HUES64 (cell line): ENCODE measurements around the gene TXNRD1.

Experiments used
- H3K27ac ChIP-seq: 2 replicates; pipeline ENCODE4 v1.7.0; 2013; ENCODE audit warnings: low read depth, low read length, inconsistent platforms
- H3K27me3 ChIP-seq: 2 replicates; pipeline ENCODE4 v1.6.1; 2013; ENCODE audit warnings: mild to moderate bottlenecking, low read length; ENCODE audit not compliant: insufficient read depth
- H3K36me3 ChIP-seq: 2 replicates; pipeline ENCODE4 v1.6.1; 2013; ENCODE audit warnings: mild to moderate bottlenecking, low read length; ENCODE audit not compliant: insufficient read depth
- H3K4me1 ChIP-seq: 2 replicates; pipeline ENCODE4 v1.6.1; 2013; ENCODE audit warnings: mild to moderate bottlenecking, low read length, moderate library complexity; ENCODE audit not compliant: insufficient read depth
- H3K4me3 ChIP-seq: 2 replicates; pipeline ENCODE4 v1.5.1; 2013; ENCODE audit warnings: mild to moderate bottlenecking, low read length, moderate library complexity
- H3K9ac ChIP-seq: 2 replicates; pipeline ENCODE4 v1.6.1; 2013; ENCODE audit warnings: mild to moderate bottlenecking, low read depth, low read length
- H3K9me3 ChIP-seq: 2 replicates; pipeline ENCODE4 v1.6.1; 2013; ENCODE audit warnings: low read depth, low read length; ENCODE audit not compliant: insufficient read depth
- WGBS: fragments of 150-250, 120-280 bp; methylation state at CpG from one replicate; pipeline ENCODE4 v1.1.7; 2013; ENCODE audit warnings: missing lambda C conversion rate; 5-methylcytosine and 5-hydroxymethylcytosine counted together

The TXNRD1 gene

DNA sequence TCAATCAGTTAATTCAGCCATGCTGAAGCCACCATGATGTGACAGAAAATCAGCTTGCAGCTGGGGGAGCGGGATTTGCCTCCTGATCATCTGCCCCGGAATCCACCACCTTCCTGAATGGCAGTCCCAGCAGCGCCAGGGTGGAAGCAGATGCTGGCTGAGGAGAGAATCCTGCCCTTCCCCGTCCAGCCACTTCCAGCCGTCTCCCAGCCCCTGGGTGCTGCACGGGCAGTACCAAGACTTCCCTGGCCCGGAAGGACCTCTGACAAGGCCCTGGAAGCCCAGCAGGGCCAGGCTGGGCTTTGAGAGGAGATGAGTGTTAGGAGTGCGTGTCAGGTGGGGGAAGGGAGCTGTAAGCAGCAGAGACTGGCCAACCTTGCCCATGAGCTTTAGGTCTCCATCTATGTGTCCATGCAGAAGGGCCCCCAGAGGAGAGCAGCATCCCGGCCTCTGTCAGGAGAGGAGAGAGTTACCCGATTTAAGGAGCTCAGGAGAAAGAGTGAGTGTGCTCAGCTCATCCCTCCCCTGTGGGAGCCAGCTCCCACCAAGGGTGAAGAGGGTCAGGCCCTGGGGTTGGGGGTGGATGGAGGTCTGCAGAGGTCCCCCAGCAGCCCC lies 157.2 kb downstream of the TXNRD1 start:
- H3K9ac ChIP-seq, result no peak overlapping the region
- no peaks in the 10 kb centered on the region for H3K36me3 ChIP-seq
- no peak overlapping the region for H3K27ac ChIP-seq

GRCh38 chr12:104374071-104374470 lies 158.5 kb downstream of the TXNRD1 start:
- no peak overlapping the region for H3K4me3 ChIP-seq
- H3K4me1 ChIP-seq, result peaks cover 9% of the 10 kb centered on the region
- no peak overlapping the region for H3K9ac ChIP-seq
- H3K27me3 ChIP-seq, result no peaks in the 10 kb centered on the region
- no peak overlapping the region for H3K27ac ChIP-seq
- peaks cover 7% of the 10 kb centered on the region for H3K9me3 ChIP-seq
- no peaks in the 10 kb centered on the region for H3K36me3 ChIP-seq
- 94% methylated on average over 2 of the region's 2 CpGs for WGBS

More for the DNA sequence above, 157.2 kb downstream of the TXNRD1 start:
- WGBS, result 90% methylated on average over 10 of the region's 10 CpGs
- peaks cover 7% of the 10 kb centered on the region for H3K9me3 ChIP-seq
- H3K27me3 ChIP-seq, result no peaks in the 10 kb centered on the region
- peaks cover 13% of the 10 kb centered on the region for H3K4me1 ChIP-seq
- no peak overlapping the region for H3K4me3 ChIP-seq

- Histone ChIP-seq H3K27me3 (no peaks in the 10 kb centered on the region), H3K9me3 (peaks cover 1% of the 10 kb centered on the region), H3K36me3 (no peaks in the 10 kb centered on the region), H3K9ac (no peak overlapping the region), H3K27ac (no peak overlapping the region), H3K4me3 (no peak overlapping the region), H3K4me1 (peaks cover 9% of the 10 kb centered on the region)
- 71% methylated on average over 5 of the region's 6 CpGs for WGBS
Measured at GRCh38 chr12:104374806-104375205, 159.2 kb downstream of the TXNRD1 start.

DNA sequence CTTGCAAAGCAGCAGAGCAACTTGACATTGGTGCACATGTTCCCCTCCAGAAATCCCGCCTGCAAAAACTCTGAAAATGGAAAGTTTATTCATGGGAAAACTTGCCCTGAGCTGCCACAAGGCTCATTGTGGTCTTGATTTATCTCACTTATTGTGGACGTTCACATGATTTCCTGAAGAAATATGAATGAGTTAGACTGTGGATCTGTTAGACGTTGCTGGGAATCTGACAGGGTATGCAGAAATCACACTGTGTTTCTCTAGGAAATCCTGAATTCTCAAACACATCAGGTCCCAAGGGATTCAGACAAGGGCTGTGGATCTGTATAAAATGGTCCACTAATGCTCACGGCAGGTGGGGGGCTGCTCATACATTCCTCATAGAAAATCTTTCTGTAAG lies 160.2 kb downstream of the TXNRD1 start:
- Histone ChIP-seq H3K4me3 (no peak overlapping the region), H3K9me3 (no peaks in the 10 kb centered on the region), H3K36me3 (no peaks in the 10 kb centered on the region), H3K9ac (no peak overlapping the region), H3K27me3 (no peaks in the 10 kb centered on the region), H3K4me1 (peaks cover 9% of the 10 kb centered on the region), H3K27ac (no peak overlapping the region)
- 77% methylated on average over 4 of the region's 4 CpGs for WGBS

DNA sequence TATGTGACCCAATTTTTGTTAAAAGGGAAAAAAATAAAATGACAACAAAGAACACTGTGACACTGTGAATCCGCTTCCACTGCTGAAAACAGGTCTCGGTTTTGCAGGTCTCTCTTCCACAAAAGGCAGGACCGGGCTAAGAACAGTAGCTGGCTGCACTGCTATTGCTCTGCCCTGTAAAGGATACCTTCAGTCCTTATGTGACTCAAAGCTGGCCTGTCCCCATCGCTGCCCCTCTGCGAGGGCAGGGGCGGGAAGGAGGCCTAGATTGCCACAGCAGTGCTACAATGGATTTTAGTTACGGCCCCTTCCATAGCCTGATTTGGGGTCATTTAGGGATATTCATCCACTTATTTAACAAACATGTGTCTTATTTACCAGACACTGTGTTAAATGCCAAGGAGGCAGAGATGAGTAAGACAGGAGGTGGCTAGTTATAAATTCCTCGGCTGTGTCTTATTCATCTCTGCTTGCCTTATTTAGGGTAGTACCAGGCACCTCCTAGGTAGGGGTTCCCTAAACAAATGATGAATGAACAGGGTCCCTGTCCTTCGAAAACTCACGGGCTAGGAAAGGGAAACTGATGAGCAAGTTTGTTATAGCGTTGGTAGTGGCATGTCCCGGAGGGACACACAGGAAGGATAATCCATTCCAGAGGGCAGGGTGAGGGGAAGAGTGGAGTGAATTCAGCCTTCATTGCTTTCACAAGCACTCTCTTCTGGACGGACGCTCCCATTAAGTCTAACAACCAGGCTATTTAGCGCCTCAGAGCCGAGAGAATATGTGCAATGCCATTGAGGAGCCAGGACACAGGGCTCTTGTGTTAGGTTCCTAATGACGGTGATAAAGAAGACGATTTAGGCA lies 161.3 kb downstream of the TXNRD1 start:
- H3K36me3 ChIP-seq, result no peaks in the 10 kb centered on the region
- no peak overlapping the region for H3K9ac ChIP-seq
- WGBS, result 91% methylated on average over 18 of the region's 18 CpGs
- no peaks in the 10 kb centered on the region for H3K9me3 ChIP-seq
- no peak overlapping the region for H3K4me3 ChIP-seq
- no peaks in the 10 kb centered on the region for H3K27me3 ChIP-seq
- peaks cover 6% of the 10 kb centered on the region; the same call in 1 of the 2 replicates for H3K4me1 ChIP-seq
- H3K27ac ChIP-seq, result no peak overlapping the region

GRCh38 chr12:104377514-104377812 lies 161.9 kb downstream of the TXNRD1 start:
- H3K9me3 ChIP-seq, result no peaks in the 10 kb centered on the region
- no peak overlapping the region for H3K9ac ChIP-seq
- H3K4me3 ChIP-seq, result no peak overlapping the region
- WGBS, result 87% methylated on average over 5 of the region's 5 CpGs
- no peaks in the 10 kb centered on the region for H3K36me3 ChIP-seq
- H3K27ac ChIP-seq, result no peak overlapping the region
- peaks cover 11% of the 10 kb centered on the region; the same call in 1 of the 2 replicates for H3K4me1 ChIP-seq
- H3K27me3 ChIP-seq, result no peaks in the 10 kb centered on the region

DNA sequence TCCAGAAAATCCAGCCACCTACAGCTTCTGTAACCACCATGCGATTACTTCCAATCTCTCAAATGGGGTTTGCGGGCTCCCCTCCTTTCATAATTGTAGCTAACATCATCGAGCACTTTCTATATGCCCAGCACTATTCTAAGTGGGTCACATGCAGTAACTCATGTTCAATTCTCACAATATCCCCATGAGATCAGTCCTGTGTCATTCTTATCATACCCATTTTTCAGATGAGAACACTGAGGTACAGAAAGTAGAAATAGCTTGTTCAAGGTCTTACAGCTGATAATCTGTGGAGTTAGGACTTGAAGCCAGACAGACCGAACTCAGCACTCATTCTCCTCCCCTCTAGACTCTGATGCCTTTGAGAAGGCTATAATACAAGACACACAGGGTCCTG lies 162.8 kb downstream of the TXNRD1 start:
- no peaks in the 10 kb centered on the region for H3K9me3 ChIP-seq
- WGBS, result 93% methylated on average over 4 of the region's 4 CpGs
- no peak overlapping the region for H3K4me3 ChIP-seq
- H3K27ac ChIP-seq, result no peak overlapping the region
- no peaks in the 10 kb centered on the region for H3K27me3 ChIP-seq
- H3K9ac ChIP-seq, result no peak overlapping the region
- H3K4me1 ChIP-seq, result peaks cover 11% of the 10 kb centered on the region; the same call in 1 of the 2 replicates
- no peaks in the 10 kb centered on the region for H3K36me3 ChIP-seq

- no peaks in the 10 kb centered on the region for H3K9me3 ChIP-seq
Measured at GRCh38 chr12:104381341-104381730, 165.8 kb downstream of the TXNRD1 start.

GRCh38 chr12:104381731-104382480 lies 166.3 kb downstream of the TXNRD1 start:
- H3K9ac ChIP-seq, result no peak overlapping the region
- 30% methylated on average over 18 of the region's 18 CpGs for WGBS
- H3K36me3 ChIP-seq, result no peaks in the 10 kb centered on the region
- peaks cover 11% of the 10 kb centered on the region; the same call in 1 of the 2 replicates for H3K4me1 ChIP-seq
- peak overlapping the region; percentile 30; the same call in 1 of the 2 replicates for H3K4me3 ChIP-seq
- no peaks in the 10 kb centered on the region for H3K9me3 ChIP-seq
- no peaks in the 10 kb centered on the region for H3K27me3 ChIP-seq
- no peak overlapping the region for H3K27ac ChIP-seq

More at GRCh38 chr12:104381341-104381730, 165.8 kb downstream of the TXNRD1 start:
- H3K27me3 ChIP-seq, result no peaks in the 10 kb centered on the region
- H3K36me3 ChIP-seq, result no peaks in the 10 kb centered on the region
- H3K27ac ChIP-seq, result no peak overlapping the region
- no peak overlapping the region for H3K9ac ChIP-seq
- peaks cover 11% of the 10 kb centered on the region; the same call in 1 of the 2 replicates for H3K4me1 ChIP-seq
- 0 out of 2 replicates have a peak overlapping the region, but pooled peaks have one; percentile 30 for H3K4me3 ChIP-seq
- WGBS, result no CpG with 5 or more reads among the region's 2 CpGs

DNA sequence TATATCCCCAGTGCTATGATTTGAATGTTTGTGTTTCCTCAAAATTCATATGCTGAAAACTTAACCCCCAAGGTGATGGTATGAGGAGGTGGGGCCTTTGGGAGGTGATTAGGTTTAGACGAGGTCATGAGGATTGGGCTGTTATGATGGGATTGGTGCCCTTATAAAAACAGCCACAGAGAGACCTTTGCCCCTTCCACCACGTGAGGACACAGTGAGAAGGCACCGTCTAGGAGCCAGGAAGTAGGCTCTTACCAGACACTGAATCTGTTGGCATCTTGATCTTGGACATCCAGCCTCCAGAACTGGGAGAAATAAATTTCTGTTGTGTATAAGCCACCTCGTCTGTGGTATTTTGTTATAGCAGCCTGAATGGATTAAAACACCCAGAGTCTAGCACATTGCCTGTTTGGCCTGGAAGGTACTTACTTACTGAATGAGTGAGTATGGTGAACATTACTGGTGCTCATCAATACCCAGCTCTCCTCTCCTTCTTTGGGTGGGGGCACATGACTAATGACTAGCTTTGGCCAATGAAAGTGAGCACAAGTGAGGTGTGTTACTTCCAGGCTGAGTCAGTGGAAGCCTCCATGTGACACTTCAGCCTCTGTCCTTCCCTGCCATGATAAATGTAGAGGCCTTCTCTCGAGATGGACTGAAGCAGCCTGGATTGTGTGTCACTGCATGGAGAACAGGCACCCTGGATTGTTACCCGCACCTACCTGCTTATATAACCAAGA lies 168.7 kb downstream of the TXNRD1 start:
- H3K4me1 ChIP-seq, result peaks cover 11% of the 10 kb centered on the region; the same call in 1 of the 2 replicates
- 92% methylated on average over 6 of the region's 6 CpGs for WGBS
- H3K27ac ChIP-seq, result no peak overlapping the region
- H3K9ac ChIP-seq, result no peak overlapping the region
- no peaks in the 10 kb centered on the region for H3K27me3 ChIP-seq
- no peak overlapping the region for H3K4me3 ChIP-seq
- no peaks in the 10 kb centered on the region for H3K36me3 ChIP-seq
- no peaks in the 10 kb centered on the region for H3K9me3 ChIP-seq
